DMS79 treated with DMSO at 0.1 percent for 48 hours (cell line): Measurements from ENCODE around the gene TMEM214.
"Not testable (repeated sequence)": the region's sequence is repeated elsewhere in the genome, so short reads cannot be mapped to it uniquely, and the experiment has no call there.

Experiments used
- DNase-seq: peaks from one replicate; lab custom pipeline; 2025; lab: John Stamatoyannopoulos, UW

TMEM214 gene

GRCh38 chr2:27070653-27071276 is 38.0 kb downstream of the TMEM214 start:
- no peak for DNase-seq

GRCh38 chr2:27071277-27071989 is 38.7 kb downstream of the TMEM214 start, which contains the start of gene OST4:
Gene OST4, minus strand, starts transcription at chr2:27071654.
- DNase-seq: peak; percentile 81

DNA sequence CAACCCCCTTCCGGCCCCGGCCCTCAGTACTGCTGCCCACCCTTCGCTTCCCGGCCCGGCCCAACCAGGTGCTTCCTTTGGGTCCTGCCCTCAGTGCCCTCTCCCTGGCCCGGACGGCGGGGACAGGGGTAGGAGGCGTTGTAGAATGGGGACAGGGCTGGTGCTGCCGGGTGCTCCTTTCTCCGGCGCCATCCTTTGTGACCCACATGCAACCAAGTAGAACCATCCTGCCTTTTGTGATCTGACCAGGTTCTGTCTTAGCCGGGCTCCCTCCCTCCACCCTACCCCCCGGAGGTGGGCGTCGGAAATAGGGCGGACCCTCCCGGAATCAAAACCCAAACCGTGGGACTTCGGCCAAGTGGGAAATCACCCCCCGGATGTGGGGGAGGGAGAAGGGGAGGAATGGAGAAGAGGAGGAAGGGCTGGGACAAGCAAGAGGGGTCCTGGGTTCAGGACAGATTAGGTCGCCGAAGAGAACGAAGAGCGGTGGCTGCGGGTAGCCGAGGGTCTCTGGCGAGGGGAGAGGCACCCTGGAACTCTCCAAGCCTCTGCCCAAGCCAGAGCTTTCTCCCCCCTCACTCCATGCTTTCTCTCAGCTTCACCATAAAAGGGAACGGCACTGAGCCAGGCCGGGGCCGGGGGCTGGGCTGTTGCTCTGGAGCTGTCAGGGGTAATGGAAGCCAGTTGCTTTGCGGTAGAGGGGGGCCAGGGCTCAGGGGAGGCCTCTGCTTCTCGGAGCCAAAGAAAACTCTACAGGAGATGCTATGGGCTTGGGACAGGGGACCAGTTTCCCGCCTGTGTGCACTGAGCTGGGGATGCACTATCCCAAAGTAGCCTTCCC is 39.4 kb downstream of the TMEM214 start:
- DNase-seq: no peak

DNA sequence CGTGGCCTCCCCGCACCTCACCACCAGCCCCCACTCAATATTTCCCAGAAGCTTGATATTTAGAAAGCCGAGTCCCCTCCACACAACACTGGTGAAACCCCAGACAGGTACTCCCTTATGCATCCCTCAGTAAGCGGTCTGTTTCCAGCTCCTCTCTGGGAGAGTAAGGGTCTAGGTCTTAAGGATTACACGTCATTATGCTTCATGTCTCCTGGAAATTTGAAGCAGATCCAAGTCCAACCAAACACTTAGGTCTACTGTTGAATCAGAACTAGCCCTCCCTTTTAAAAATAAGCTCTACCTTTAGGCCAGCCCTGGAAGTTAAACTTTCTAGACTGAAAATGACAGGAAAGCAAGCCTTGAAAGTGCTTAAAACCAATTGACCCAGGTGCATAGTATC is 40.2 kb downstream of the TMEM214 start:
- DNase-seq: no peak

DNA sequence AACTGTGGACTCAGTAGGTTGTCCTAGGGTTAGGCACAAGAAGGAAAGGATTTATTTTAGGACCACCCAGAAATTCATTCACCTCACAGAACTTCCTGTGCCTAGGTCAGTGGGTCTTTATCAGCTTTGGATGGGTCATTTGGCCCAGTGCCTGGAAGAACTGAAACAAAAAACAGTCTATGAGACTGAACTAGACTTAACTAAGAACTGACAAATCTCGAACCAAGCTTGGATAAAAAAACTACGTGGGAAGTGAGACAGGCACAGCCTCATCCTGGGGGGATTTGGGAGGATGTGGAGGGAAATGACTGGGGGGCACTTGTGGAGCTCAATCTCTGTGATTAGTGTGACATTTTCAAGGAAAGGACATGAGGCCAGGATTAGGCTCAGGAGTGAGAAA is 41.0 kb downstream of the TMEM214 start:
- no peak for DNase-seq

- peak; percentile 32 for DNase-seq
These were observed 42.2 kb downstream of the TMEM214 start for GRCh38 chr2:27074738-27075565.

DNA sequence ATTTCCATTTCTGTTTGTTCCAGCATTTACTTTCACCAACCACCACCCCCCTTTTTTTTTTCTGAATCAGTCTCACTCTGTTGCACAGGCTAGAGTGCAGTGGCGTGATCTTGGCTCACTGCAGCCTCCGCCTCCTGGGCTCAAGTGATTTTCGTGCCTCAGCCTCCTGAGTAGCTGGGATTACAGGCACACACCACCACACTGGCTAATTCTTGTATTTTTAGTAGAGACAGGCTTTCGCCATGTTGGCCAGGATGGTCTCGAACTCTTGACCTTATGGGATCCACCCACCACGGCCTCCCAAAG is 42.8 kb downstream of the TMEM214 start:
- DNase-seq: not testable (repeated sequence)

- no peak for DNase-seq
These were observed 43.6 kb downstream of the TMEM214 start for GRCh38 chr2:27076323-27076722.

DNA sequence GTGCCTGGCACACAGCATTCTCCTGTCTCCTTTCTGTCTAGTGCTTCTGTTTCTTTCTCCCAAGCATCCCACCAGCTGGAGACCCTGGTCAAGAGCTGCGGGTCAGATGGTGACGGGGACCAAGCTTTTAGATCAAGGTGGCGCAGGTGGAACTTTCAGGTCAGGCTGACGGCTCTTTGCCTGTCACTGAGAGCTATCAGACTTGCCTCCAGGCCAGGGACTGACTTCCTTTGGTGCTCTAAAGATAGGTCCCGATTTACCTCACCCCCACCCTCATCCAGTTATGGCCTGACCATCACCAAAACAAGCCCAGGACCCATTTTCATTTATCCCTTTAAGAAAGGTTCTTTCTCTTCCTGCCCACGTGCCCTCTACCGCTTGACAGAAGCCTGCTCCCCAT is 44.5 kb downstream of the TMEM214 start:
- no peak for DNase-seq

DNA sequence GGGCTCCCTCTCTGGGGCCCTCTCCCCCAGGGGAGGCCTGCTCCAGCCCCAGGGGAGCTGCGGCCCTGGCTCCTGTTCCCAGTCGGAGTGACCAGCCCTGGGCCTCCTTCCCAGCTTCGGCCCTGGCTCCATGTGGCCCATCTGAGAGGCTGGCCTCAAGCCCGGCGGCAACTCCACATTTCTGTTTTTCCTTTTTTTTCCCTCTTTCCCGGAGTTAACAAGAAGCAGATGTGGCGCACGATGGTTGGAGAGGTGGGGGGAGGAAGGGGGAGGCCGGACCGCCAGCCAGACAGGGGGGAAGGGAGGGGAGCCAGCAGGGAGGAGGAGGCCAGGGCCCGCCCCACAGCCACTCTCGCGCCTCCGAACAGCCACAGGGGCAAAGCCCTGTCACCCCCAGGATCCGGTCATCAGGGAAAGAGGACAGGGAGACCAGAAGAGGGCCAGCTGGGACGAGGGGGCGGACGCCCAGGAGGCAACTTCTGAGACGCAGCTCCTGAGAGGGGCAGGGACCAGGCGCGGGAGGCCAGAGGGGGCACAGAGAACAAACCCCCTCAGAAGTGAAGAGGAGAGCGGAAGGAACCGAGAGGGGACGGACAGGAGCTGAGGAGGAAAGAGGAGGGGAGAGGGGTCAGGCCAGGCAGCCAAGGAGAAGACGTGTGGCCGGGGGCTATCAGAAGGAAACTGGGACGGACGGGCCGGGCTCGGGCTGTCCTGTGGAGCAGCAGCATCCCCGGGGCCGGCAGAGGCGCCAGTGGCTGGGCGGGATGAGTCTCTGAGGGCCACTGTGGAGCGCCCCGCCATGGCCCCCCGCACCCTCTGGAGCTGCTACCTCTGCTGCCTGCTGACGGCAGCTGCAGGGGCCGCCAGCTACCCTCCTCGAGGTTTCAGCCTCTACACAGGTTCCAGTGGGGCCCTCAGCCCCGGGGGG is 45.8 kb downstream of the TMEM214 start, which contains the start of gene EMILIN1:
Gene EMILIN1, plus strand, starts transcription at position 349 of the 928 bp plus-strand sequence. Its CDS starts 451 bp downstream, at position 800.
- DNase-seq: no peak

- no peak for DNase-seq
These were observed 46.7 kb downstream of the TMEM214 start for GRCh38 chr2:27079233-27080139.

- no peak for DNase-seq
These were observed 47.3 kb downstream of the TMEM214 start for GRCh38 chr2:27080140-27080469.

- DNase-seq: no peak
These were observed 47.8 kb downstream of the TMEM214 start for GRCh38 chr2:27080603-27080936.

- no peak for DNase-seq
These were observed 49.4 kb downstream of the TMEM214 start for GRCh38 chr2:27081984-27082772.

- DNase-seq: no peak
These were observed 50.1 kb downstream of the TMEM214 start for GRCh38 chr2:27082773-27083409.

- DNase-seq: no peak
These were observed 50.9 kb downstream of the TMEM214 start for GRCh38 chr2:27083410-27084296.

GRCh38 chr2:27084297-27085061 is 51.7 kb downstream of the TMEM214 start:
- no peak for DNase-seq
